Gastrocnemius medialis (tissue), 4 donors: ENCODE results near the gene CCSER1. TPM values are rescaled to one million over a fixed set of nuclear protein-coding genes. Genes with fewer than 3 reads are reported as not detected.

Source experiments
- ATAC-seq, 2 donors: fragments of 150-250 bp; one replicate each; pipeline ENCODE4 v1.9.1; 2016
- DNase-seq, 2 donors: peaks; one replicate each; pipeline ENCODE4 v3.0.0-alpha.2; 2019
- H3K27ac ChIP-seq, 4 donors: fragments of 200-600 bp; sonication (generic); 1 replicate in 1 of 4; 2 replicates in 3 of 4; pipeline ENCODE4 v1.5.1; 2016 to 2018; ENCODE audit warnings: mild to moderate bottlenecking in 2 of 4, moderate library complexity in 1 of 4
- H3K27me3 ChIP-seq, 3 donors: fragments of 200-600 bp; sonication (generic) in 2 of 3; 1 replicate in 1 of 3; 2 replicates in 2 of 3; pipeline versions ENCODE4 v1.5.1 to v1.6.0; 2016 to 2019; ENCODE audit warnings: mild to moderate bottlenecking in 1 of 3, moderate library complexity in 1 of 3
- H3K36me3 ChIP-seq, 2 donors: fragments of 200-600 bp; sonication (generic) in 1 of 2; one replicate each; pipeline ENCODE4 v1.5.1; 2017 to 2018
- H3K4me1 ChIP-seq, 2 donors: fragments of 200-600 bp; sonication (generic) in 1 of 2; one replicate each; pipeline ENCODE4 v1.5.1; 2016 to 2017; ENCODE audit warnings: mild to moderate bottlenecking in 2 of 2
- H3K4me3 ChIP-seq, 4 donors: fragments of 200-600 bp; sonication (generic) in 3 of 4; 1 replicate in 1 of 4; 2 replicates in 3 of 4; pipeline ENCODE4 v1.5.1; 2016 to 2019; ENCODE audit warnings: mild to moderate bottlenecking in 2 of 4
- H3K9me3 ChIP-seq, 3 donors: fragments of 200-600 bp; sonication (generic) in 2 of 3; 1 replicate in 1 of 3; 2 replicates in 2 of 3; pipeline ENCODE4 v1.5.1; 2016 to 2019
- CTCF ChIP-seq, 5 experiments: fragments of 450-650 bp in 3 of 5; fragments of 200-600 bp in 2 of 5; sonication (generic) in 2 of 5; IDR thresholded peaks in 4 of 5; conservative IDR thresholded peaks in 1 of 5; 1 replicate in 4 of 5; 2 replicates in 1 of 5; pipeline ENCODE4 v1.5.1; 2016 to 2019; ENCODE audit warnings: antibody characterized with exemption in 5 of 5, mild to moderate bottlenecking in 3 of 5, moderate library complexity in 3 of 5
- POLR2A ChIP-seq, 2 donors: fragments of 450-650 bp; IDR thresholded peaks; one replicate each; pipeline ENCODE4 v1.6.1; 2017; ENCODE audit warnings: antibody characterized with exemption in 2 of 2, mild to moderate bottlenecking in 2 of 2, moderate library complexity in 2 of 2
- in situ Hi-C, 4 donors: fragments of 200-750 bp; cut with MboI; loops; one replicate each; pipeline versions ENCODE4 v1.15.0 to v1.8.0; 2017; ENCODE audit warnings: low sequenced_read_pairs in 4 of 4
- intact Hi-C: fragments of 100-400 bp; cut with DNase I; formaldehyde crosslinking; loops from one replicate; pipeline ENCODE4 v1.15.1; 2023; ENCODE audit warnings: low total_unique reads
- total RNA-seq, 4 donors: library from RNA; depleted of rRNA; stranded (reverse); fragments of >200 nt; gene quantifications; one replicate each; pipeline versions ENCODE4 v1.1.0 to v1.2.3, GENCODE V29; 2016

Gene CCSER1
- total RNA-seq, 4 donors from 2014 or later, result 0.39 to 0.83 (median 0.63) TPM

GRCh38 chr4:90146306-90146705 lies 19.1 kb downstream of the CCSER1 start:
- in situ Hi-C loops, result no loop called here

GRCh38 chr4:90148574-90149148 lies 21.5 kb downstream of the CCSER1 start:
- no peaks in the 10 kb centered on the region for H3K4me1 ChIP-seq
- in situ Hi-C loops, result no loop called here
- no peaks in the 10 kb centered on the region for H3K27me3 ChIP-seq

More at GRCh38 chr4:90146306-90146705, 19.1 kb downstream of the CCSER1 start:
- ATAC-seq (no peak), DNase-seq (no peak)
- no peaks in the 10 kb centered on the region for H3K9me3 ChIP-seq
- intact Hi-C loops, result no loop called here
- no peaks in the 10 kb centered on the region for H3K27me3 ChIP-seq
- no peak overlapping the region for H3K4me3 ChIP-seq
- no peak overlapping the region for H3K27ac ChIP-seq
- H3K4me1 ChIP-seq, result no peaks in the 10 kb centered on the region
- H3K36me3 ChIP-seq, result no peaks in the 10 kb centered on the region
- TF ChIP-seq POLR2A (IDR thresholded peaks at IDR 0.05), result no peak
- no peak for TF ChIP-seq CTCF (IDR thresholded peaks at IDR 0.05 in 4 of 5, conservative IDR thresholded peaks at IDR 0.05 in 1 of 5)

GRCh38 chr4:90152024-90152423 lies 24.8 kb downstream of the CCSER1 start:
- Histone ChIP-seq H3K36me3 (no peaks in the 10 kb centered on the region), H3K4me3 (no peak overlapping the region), H3K9me3 (no peaks in the 10 kb centered on the region), H3K4me1 (no peaks in the 10 kb centered on the region), H3K27me3 (no peaks in the 10 kb centered on the region), H3K27ac (no peak overlapping the region)
- no peak for ATAC-seq
- intact Hi-C loops (no loop called here), in situ Hi-C loops (no loop called here)
- DNase-seq, result no peak
- TF ChIP-seq CTCF (IDR thresholded peaks at IDR 0.05 in 4 of 5, conservative IDR thresholded peaks at IDR 0.05 in 1 of 5) (no peak), POLR2A (IDR thresholded peaks at IDR 0.05) (no peak)

More at GRCh38 chr4:90148574-90149148, 21.5 kb downstream of the CCSER1 start:
- DNase-seq, result no peak
- H3K36me3 ChIP-seq, result no peaks in the 10 kb centered on the region
- ATAC-seq, result no peak
- no peaks in the 10 kb centered on the region for H3K9me3 ChIP-seq
- TF ChIP-seq CTCF (IDR thresholded peaks at IDR 0.05 in 4 of 5, conservative IDR thresholded peaks at IDR 0.05 in 1 of 5) (no peak), POLR2A (IDR thresholded peaks at IDR 0.05) (no peak)
- intact Hi-C loops, result no loop called here
- H3K27ac ChIP-seq, result no peak overlapping the region
- no peak overlapping the region for H3K4me3 ChIP-seq

GRCh38 chr4:90159193-90159592 lies 32.0 kb downstream of the CCSER1 start:
- Histone ChIP-seq H3K36me3 (no peaks in the 10 kb centered on the region), H3K4me3 (no peak overlapping the region), H3K4me1 (no peaks in the 10 kb centered on the region), H3K27ac (no peak overlapping the region), H3K27me3 (no peaks in the 10 kb centered on the region), H3K9me3 (no peaks in the 10 kb centered on the region)
- no peak for ATAC-seq
- in situ Hi-C loops (no loop called here), intact Hi-C loops (no loop called here)
- no peak for TF ChIP-seq POLR2A (IDR thresholded peaks at IDR 0.05)
- no peak for TF ChIP-seq CTCF (IDR thresholded peaks at IDR 0.05 in 4 of 5, conservative IDR thresholded peaks at IDR 0.05 in 1 of 5)
- no peak for DNase-seq

GRCh38 chr4:90160044-90160443 lies 32.9 kb downstream of the CCSER1 start:
- no peak for ATAC-seq
- H3K9me3 ChIP-seq, result no peaks in the 10 kb centered on the region
- intact Hi-C loops (no loop called here), in situ Hi-C loops (no loop called here)
- DNase-seq, result no peak
- no peak for TF ChIP-seq CTCF (IDR thresholded peaks at IDR 0.05 in 4 of 5, conservative IDR thresholded peaks at IDR 0.05 in 1 of 5)
- no peak for TF ChIP-seq POLR2A (IDR thresholded peaks at IDR 0.05)
- no peaks in the 10 kb centered on the region for H3K4me1 ChIP-seq
- no peak overlapping the region for H3K4me3 ChIP-seq
- H3K27me3 ChIP-seq, result no peaks in the 10 kb centered on the region
- H3K36me3 ChIP-seq, result no peaks in the 10 kb centered on the region
- no peak overlapping the region for H3K27ac ChIP-seq
